IPS-NIHi7 (cell line): ENCODE measurements around the gene SS18L1.

Experiments
- DNase-seq: peaks from one replicate; pipeline ENCODE4 v3.0.0; 2012; ENCODE audit warnings: mixed read lengths; ENCODE audit errors: extremely low spot score

The SS18L1 gene

DNA sequence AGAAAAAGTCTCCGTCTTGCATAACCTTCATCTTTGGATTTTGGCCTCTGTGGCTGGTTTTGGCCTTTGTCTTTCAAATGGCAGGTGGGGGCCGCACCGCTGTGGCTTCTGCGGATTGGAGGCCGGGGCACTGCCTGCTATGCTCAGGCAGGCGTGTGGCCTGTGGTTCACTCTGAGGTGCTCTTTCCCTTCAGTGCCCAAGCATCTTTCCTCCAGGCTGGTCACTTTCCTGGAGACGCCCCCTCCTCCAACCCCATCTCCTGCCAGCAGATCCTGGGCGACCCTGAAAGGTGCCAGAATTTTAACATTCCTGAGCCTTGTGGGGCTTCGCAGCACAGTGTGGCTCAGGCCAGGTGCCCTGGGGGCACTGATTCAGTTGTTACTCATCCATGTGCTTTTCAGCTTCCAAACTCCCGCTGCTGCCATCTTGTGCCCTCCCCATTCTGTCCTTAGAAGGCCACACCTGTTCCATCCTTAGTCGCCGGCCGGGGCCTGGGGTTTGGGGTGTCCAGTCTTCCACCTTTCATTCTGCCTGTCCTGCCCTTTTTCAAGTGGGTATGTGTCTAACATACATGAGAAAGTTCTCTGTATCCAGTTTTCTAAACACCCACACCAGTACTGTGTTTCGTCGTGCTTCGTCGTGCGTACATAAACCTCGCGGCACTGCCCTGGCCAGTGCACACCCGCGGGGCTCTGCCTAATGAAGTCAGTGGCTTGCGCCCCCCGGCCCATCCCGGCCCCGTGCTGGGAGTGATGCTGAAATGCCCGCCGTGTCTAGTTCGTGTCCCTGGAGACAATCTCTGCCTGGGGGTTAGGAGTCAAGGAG lies 12.1 kb downstream of the SS18L1 start:
- peak; percentile 53 for DNase-seq

DNA sequence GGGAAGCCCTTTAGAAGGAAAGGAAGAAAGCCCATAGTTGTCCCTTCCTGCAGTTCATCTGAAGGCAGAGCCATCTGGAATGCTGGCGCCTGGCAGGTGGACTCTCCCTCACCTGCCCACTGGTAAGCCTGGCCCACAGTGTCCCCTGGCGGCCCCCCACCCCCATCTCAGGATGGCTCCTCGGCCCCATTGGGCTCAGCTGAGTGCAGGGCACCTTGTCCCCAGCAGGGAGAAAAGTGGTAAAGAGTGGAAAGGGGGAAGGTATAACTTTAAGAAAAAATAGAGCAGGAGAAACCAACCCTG lies 12.6 kb downstream of the SS18L1 start:
- no peak for DNase-seq

DNA sequence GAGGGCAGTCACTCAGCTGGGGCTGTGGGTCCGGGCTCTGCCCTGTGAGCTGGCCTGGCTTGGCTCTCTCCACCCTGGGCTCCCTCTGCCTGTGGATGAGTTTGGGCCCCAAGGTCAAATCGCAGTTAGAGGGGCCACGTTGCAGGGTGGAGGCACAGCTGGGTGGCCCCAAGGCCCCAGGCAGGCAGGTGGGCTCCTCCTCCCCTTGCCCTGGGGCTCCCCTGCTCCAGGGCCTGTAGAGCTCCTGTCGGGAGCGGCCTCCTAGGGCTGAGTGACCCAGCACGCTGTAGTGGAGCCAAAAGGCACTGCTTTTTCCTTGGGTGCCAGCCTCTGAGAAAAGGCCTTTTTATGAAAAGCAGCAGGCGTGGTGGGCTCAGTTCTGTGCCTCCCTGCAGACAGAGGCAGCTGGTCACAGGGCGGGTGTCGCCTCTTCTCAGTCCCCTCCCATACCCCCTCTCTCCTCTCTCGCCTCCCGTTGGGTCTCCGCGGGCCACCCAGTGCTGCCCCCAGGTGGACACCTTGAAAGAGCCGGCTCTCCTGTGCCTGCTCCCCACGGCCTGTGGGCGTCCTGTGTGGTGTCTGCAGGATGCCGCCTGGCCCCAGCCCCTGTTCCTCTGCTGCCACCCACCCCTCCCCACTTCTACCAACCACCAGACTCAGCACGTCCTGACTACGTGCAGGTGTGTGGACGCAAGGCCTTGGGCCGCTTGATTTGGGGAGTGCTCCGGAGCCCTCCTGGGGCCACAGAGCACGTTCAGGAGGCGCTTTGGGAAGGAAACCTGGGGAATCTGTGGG lies 13.2 kb downstream of the SS18L1 start:
- DNase-seq: peak; percentile 94

DNA sequence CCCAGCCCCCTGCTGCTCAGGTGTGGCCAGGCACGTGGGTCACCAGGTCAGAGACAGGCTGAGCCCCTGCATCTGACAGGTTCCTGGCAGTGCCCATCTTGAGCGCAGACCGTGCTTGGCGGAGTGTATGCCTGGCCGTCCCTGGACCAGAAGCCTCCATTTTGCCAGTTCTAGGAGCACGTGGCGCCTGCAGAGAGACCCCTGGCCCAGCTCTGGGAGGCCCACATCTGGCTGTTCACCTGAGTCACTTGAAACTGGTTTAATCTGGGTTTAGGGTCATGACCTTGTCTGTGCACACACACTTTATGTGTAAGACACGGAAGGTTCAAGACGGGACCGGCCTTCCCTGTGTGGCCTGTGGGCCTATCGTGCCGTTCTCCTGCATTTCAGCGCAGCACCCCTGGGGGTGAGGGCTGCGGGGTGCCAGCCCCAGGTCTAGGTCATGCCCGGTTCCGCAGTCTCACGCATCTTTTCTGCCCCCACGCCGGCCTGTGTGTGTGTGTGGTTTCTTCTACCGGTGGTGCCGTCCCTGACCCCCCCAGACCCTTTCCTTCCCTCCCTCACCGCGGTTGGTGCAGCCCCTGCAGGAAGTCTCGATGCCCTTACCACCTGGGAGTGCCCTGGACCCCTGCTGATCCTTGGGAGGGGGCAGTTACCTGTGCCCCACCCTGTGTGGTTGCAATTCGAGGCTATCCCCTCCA lies 14.0 kb downstream of the SS18L1 start:
- DNase-seq: no peak

DNA sequence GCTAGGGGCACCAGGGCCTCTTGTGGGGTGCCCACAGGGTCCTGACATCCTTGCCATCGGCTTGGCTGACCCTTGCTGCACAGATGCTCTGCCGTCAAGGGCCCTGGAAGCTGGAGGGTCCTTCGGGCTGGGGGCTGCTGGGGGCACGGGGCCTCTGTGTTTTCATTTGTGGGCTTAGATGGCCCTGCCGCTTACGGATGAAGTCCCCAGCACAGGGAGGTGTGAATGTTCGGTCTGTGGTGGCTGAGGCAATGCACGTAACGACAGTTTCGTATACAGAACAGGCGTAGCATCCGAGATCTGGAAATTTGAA lies 14.5 kb downstream of the SS18L1 start:
- no peak for DNase-seq

DNA sequence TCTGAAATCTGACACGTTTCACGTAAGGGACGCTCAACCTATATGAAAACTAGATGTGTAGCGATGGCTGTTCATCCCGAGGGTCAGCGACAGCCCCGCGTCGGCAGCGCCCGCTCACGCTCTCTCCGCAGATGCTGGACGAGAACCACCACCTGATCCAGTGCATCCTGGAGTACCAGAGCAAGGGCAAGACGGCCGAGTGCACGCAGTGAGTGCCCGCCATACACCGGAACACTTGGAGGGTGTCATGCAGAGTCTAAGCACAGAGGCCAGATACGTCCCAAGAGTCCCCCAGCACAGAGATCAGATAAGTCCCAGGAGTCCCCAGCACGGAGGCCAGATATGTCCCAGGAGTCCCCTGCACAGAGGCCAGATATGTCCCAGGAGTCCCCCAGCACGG lies 15.0 kb downstream of the SS18L1 start:
- no peak for DNase-seq

DNA sequence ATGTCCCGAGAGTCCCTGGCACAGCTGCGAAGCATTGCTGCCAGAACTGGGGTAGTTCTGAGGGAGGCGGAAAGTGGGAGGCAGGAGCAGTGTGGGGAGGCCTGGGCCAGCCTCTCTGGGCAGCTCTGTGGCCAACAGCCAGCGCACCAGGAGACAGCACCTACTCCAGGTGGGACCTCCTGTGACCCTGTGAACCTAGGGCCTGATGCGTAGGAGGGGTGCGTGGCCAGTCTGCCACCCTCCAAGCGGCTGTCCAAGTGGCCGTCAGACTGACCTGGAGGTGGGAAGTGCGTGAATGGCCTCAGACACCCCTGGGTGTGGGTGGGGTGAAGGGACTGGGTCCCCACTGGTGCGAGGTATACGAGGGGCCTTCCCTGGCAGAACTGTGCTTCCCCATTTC lies 15.5 kb downstream of the SS18L1 start:
- no peak for DNase-seq

DNA sequence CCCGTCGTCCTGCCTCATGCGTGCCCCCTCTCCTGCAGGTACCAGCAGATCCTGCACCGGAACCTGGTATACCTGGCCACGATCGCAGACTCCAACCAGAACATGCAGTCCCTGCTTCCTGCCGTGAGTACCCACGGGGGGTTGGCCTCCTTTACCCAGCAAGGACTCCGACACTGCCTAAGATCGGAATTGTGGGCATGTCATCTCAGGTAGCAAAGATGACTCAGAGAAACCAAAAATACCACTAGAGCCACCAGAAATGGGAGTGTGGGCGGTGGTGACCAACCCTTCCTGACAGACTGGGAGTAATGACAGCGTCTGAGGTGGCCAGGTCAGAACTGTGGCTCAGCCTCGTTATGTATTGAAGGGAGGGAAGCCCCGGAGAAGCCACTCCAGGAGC lies 16.3 kb downstream of the SS18L1 start:
- no peak for DNase-seq

DNA sequence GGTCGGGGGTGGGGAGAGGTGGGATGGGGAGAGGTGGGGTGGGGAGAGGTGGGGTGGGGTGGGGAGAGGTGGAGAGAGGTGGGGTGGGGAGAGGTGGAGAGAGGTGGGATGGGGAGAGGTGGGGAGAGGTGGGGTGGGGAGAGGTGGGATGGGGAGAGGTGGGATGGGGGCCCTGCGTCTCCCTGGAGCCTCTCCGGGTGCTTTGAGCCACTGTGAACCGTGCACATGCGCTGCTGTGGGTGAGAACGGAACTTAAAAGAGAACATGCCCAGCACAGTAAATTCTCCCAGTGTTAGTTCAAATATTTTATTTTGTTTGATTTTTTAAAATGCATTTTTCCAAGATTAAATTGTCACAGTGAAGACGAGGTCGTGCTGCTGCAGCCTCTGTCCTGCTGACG lies 16.7 kb downstream of the SS18L1 start:
- no peak for DNase-seq

DNA sequence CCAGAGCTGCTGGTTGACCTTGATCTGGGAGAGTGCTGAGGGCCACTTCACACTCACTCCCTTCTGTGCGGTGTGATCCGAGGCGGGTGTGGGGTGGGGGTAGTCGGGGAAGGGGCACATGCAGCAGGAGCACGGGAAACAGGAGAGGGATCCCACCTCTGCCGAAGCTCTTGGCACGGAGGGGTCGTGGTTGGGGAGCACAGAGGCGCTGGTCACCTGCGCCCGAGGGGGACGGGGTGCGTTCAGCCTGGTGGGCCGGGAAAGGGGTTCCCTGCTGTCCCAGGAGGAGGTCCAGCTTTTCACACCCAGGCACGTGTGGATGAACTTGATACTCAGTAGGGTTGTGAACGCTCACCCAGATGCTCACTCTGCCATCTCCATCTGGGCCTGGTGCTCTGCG lies 17.3 kb downstream of the SS18L1 start:
- DNase-seq: no peak

DNA sequence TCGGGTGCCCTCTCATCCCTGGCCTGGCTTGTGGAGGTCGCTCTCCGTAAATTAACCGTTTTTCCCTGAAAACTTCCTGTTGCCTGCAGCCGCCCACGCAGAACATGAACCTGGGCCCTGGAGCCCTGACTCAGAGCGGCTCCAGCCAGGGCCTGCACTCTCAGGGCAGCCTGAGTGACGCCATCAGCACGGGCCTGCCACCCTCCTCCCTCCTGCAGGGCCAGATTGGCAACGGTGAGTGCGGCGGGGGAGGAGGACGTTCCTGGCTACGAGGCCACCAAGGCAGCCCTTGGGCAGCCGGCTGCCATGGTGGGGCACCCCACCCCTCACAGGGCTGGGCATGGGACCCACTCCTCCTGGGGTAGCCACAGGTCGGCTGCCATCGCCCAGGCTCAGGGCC lies 17.8 kb downstream of the SS18L1 start:
- no peak for DNase-seq

DNA sequence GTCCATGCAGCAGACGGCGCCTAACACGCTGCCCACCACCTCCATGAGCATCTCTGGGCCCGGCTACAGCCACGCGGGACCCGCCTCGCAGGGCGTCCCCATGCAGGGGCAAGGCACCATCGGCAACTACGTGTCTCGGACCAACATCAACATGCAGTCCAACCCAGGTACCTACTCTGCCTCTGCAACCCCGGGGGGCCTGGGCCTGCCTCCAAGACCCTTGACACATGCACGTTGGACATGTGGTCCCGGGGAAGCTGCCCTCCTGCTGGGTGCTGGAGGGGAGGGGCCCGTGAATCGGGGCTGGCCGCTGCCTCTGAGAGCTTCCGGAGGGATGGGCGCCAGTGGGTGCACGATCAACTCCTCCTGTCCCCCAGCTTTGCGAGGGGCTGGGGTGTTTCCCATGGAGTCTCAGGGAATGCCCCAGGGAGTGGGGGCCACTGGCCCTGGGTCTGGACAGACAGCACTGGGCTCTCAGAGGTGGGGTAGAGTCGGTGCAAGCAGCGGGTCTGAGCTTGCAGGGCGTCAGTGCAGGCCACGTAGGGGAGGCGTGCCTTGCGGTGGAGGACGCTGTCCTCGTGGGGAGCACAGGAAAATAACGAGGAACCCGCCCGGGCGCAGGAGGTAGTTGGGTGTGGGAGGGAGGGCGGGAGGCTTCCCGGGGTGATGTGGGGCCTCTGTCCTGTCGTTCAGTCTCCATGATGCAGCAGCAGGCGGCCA lies 19.4 kb downstream of the SS18L1 start:
- DNase-seq: no peak

DNA sequence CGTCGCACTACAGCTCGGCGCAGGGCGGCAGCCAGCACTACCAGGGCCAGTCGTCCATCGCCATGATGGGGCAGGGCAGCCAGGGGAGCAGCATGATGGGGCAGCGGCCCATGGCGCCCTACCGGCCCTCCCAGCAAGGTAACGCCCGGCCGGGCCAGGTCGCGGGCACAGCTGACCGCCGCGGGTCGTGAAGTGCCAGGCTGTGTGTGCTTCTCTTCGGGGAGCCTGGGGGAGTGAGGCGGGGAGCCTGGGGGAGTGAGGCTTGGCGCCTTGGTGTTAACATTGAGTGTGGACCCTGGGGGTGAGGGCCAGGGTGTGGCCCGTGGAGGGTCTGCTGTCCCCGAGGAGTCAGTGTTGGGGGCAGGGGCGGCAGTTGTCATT lies 19.9 kb downstream of the SS18L1 start:
- DNase-seq: no peak

DNA sequence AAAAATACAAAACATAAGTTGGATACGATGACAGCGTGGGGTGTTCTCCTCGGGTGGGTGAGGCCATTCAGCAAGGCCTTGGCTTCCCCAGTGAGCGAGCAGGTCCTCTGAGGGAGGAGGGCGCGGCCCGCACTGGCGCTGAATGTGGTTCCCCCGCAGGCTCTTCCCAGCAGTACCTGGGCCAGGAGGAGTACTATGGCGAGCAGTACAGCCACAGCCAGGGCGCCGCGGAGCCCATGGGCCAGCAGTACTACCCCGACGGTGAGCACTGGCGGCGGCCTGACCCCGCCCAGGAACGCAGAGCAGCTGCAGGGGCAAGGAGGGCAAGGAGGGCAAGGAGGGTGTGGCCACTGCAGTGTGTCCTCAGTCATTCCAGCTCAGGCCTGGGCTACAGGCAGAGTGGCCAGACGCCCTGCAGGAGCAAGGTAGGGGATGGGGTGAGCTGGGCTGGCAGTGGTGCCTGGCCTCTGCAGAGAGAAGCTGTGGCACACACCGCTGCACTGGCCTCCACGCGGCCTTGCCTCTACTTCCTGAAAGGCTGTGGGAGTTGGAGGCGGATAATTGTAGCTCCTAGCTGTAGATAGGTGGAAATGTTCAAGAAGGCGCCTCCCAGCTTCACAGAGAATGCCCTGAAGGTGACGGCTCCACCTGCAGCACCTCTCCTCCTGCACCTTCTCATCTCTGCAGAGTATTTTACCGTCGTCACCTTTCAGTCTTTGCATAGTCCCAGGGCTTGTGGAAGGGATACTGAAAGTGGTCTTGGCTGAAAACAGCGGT lies 20.6 kb downstream of the SS18L1 start:
- DNase-seq: no peak

DNA sequence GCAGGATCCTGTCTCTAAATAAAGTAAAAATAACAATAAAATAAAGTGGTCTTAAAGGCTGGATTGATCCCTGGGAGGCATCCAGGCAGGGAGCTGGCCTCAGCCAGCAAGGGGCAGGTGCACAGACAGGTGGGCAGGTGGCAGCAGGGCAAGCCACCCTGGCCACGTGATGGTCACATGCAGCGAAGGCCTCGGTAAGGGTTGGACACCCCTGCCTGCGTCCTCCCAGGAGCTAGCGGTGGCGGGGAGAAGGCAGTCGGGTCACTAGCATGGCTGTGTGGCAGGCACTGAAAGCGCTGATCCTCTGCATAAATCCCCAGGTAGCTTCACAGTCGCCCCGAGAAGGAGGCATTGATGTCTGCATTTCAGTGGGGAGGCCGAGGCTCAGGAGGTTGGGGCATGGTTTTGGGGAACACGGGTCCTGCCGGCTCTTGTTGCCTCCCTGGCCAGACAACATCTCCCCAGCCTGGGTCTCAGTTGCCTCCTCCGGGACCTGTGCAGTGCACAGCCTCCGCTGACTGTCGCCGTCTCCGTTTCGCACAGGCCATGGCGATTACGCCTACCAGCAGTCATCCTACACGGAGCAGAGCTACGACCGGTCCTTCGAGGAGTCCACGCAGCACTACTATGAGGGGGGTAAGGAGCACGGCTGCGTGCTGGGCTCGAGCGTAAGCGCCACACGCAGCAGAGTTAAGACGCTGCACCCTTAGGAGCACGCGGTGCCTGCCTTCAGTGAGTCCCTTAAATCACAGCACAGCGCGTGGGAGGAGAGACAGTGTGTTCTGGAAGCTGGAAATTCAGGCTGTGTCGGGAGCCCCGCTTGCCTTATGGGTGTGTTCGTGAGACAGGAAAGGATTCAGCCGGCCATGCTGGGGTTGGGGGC lies 21.6 kb downstream of the SS18L1 start:
- DNase-seq: no peak

DNA sequence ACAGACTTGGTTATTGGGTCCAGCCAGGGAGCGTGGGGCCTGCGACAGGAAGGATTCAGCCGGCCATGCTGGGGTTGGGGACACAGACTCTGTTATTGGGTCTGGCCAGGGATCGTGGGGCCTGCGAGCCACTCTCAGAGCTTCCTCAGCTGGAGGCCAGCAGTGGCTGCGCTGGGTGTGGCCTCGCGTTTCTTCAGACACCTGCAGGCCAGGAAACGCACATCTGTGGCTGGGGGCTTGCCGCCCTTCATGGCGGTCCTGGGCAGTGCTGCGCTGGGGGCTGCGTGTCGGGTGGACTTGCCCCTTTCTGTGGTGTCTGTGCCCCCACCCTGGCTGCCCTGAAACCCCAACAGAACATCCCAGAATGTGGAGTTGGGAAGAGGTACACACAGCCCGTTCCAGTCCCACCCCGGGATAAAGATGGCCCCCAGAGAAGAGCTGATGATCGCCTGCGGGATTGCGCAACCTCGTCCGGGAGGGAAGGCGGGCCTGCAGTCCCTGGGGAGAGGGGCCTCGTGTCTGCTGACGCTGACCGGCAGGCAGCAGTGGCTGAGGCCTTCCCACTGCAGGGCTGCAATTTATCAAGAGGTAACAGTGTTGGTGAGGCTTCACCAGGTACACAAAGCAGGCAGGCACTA lies 22.3 kb downstream of the SS18L1 start:
- DNase-seq: no peak

DNA sequence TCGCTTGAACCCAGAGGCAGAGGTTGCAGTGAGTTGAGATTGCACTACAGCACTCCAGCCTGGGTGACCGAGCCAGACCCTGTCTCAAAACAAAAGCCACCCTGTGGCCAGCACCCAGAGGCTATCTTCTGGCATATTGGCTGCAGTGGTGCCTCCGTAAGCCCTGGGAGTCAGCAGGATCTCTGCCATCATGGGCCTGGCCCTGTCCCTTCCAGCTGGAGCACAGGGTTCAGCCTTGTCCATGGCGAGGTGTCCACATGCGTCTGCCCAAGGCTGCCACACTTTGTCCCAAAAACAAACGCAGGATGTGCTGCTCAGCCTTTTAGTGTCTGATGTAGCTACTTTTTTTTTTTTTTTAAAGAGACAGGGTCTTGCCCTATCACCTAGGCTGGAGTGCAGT lies 23.9 kb downstream of the SS18L1 start:
- no peak for DNase-seq

DNA sequence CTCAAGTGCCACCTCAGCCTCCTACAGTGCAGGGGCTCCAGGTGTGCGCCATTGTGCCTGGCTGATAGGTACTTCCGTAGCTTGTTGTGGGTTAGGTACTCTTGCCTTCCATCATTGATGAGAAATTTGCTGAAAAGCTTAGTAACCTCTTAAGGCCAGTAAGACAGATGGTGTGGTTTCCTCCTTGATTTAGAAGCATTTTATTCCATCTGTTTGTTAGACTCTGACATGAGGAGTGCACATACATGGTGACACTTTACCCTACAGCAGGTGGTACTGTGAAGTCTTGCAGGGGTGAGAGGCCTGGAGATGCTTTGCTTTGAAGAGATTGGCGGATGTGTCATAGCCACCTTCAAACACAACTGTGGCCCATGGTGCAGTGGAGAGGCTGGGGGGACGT lies 24.5 kb downstream of the SS18L1 start:
- no peak for DNase-seq

DNA sequence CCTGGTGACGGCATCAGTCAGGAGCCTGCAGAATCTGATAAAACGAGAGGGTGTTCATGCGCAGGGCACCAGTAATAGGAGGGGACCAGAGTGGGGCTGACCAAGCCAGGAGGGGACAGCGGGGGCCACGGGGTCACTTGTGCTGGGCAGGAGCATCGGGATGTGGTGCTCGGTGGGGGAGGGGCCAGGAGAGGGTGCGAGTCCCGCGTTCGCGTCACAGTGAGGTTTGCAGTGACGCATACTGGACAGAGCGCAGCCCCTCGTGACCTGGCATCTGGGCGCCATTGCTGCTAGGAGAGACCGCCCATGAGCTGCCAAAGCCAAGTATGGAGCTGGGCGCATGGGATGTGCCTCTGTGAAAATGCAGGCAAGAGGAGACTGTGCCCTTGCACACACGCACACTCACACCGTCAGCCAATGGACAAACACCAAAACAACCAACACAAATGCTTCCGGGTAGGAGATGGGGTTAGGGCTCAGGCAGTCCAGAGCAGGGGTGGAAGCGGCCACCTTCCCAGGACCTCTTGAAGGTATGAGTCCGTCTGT lies 25.4 kb downstream of the SS18L1 start:
- no peak for DNase-seq

DNA sequence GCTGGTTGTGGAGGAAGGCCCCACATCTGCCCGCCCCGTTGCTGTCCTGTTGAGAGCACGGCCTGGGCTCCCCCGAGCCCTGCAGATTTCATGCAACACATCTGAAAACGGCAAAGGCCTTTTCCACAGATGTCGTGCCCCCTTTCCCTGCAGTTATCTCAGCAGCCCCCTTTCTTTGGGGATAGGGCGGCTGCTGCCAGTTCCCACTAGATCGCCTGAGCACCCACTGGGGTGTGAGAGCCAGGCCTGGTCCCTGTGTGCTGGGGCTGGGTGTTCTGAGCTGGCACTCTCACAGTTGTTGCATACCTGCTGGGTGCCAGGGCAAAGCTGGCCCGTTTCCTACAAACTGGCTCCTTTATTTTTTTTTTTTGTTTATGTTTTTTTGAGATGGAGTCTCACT lies 27.0 kb downstream of the SS18L1 start:
- DNase-seq: no peak
